Glutamatergic neuron (in vitro differentiated cells): Measurements from ENCODE around the gene RGS17. TPM values are rescaled to one million over a fixed set of nuclear protein-coding genes. Genes with fewer than 3 reads are reported as not detected.
A peak's percentile ranks its signal among the peaks of the same experiment; 100 is the strongest.

Source experiments
- DNase-seq: peaks from one replicate; pipeline ENCODE4 v3.0.0; 2022
- H3K27ac Mint-ChIP-seq: one replicate; pipeline ENCODE4 v1.8.0; 2020; ENCODE audit warnings: mild to moderate bottlenecking, mixed read lengths, inconsistent platforms; ENCODE audit not compliant: unreplicated experiment
- H3K27me3 Mint-ChIP-seq: one replicate; pipeline ENCODE4 v1.8.0; 2020; ENCODE audit warnings: mild to moderate bottlenecking, moderate library complexity, mixed read lengths, inconsistent platforms; ENCODE audit not compliant: unreplicated experiment
- H3K36me3 Mint-ChIP-seq: one replicate; pipeline ENCODE4 v1.8.0; 2020; ENCODE audit warnings: mild to moderate bottlenecking, mixed read lengths, inconsistent platforms; ENCODE audit not compliant: unreplicated experiment
- H3K4me1 Mint-ChIP-seq: one replicate; pipeline ENCODE4 v1.8.0; 2020; ENCODE audit warnings: mild to moderate bottlenecking, low read depth, mixed read lengths, inconsistent platforms; ENCODE audit not compliant: unreplicated experiment
- H3K4me3 Mint-ChIP-seq: one replicate; pipeline ENCODE4 v1.8.0; 2020; ENCODE audit warnings: mild to moderate bottlenecking, mixed read lengths, inconsistent platforms; ENCODE audit not compliant: unreplicated experiment
- H3K9me3 Mint-ChIP-seq: one replicate; pipeline ENCODE4 v1.8.0; 2020; ENCODE audit warnings: mild to moderate bottlenecking, moderate library complexity, mixed read lengths, inconsistent platforms; ENCODE audit not compliant: unreplicated experiment
- CTCF ChIP-seq: fragments of 200-600 bp; sonication (generic); IDR thresholded peaks from one replicate; pipeline ENCODE4 v1.5.0; 2021; ENCODE audit not compliant: partially characterized antibody, unreplicated experiment
- long read RNA-seq: library from polyadenylated mRNA; unstranded; transcript quantifications from one replicate; pipeline ENCODE4 v2.0.0, GENCODE V29; 2020; ENCODE audit not compliant: unreplicated experiment
- total RNA-seq: library from RNA; stranded (reverse); fragmentation: NEBNext Ultra II Directional; extraction: Animal tissue kit (Norgen Biotek cat#: 25700); gene quantifications from one replicate; pipeline ENCODE4 v1.2.1, GENCODE V29; 2021; ENCODE audit not compliant: unreplicated experiment

RGS17 gene
- 11.5 TPM for total RNA-seq
- long read RNA-seq, transcript RGS17-201 (5 exons, 1,636 nt), result major isoform, 12 of 13 reads
- long read RNA-seq, partial matches to known transcripts, result 1 of 13 reads
- long read RNA-seq, other reads (novel, unspliced or antisense), result 0 of 13 reads

GRCh38 chr6:153131037-153131981, at the start of gene RGS17:
Gene RGS17 (minus strand): TSS chr6:153131282. CDS start chr6:153044018, 87,264 bp downstream.
- DNase-seq, result peak; percentile 79
- Mint-ChIP-seq H3K27me3 (peaks cover 11% of the 10 kb centered on the region), H3K36me3 (peaks cover 5% of the 10 kb centered on the region), H3K4me3 (peak within 1 kb of the TSS; percentile 98), H3K27ac (peak within 1 kb of the TSS; percentile 96), H3K4me1 (peaks cover 14% of the 10 kb centered on the region), H3K9me3 (peaks cover 20% of the 10 kb centered on the region)
- no peak for TF ChIP-seq CTCF

- Mint-ChIP-seq H3K27ac (peak overlapping the region; percentile 97), H3K9me3 (peaks cover 20% of the 10 kb centered on the region), H3K27me3 (peaks cover 12% of the 10 kb centered on the region), H3K36me3 (peaks cover 5% of the 10 kb centered on the region), H3K4me3 (peak overlapping the region; percentile 75), H3K4me1 (peaks cover 30% of the 10 kb centered on the region)
- TF ChIP-seq CTCF, result no peak
- DNase-seq, result peak; percentile 77
Observed at GRCh38 chr6:153172815-153173214, 41.7 kb upstream of the RGS17 start.

GRCh38 chr6:153170511-153170910, 39.4 kb upstream of the RGS17 start:
- Mint-ChIP-seq H3K4me3 (no peak overlapping the region), H3K9me3 (peaks cover 20% of the 10 kb centered on the region), H3K27ac (no peak overlapping the region), H3K27me3 (peaks cover 12% of the 10 kb centered on the region), H3K36me3 (no peaks in the 10 kb centered on the region), H3K4me1 (peaks cover 30% of the 10 kb centered on the region)
- DNase-seq, result no peak
- no peak for TF ChIP-seq CTCF

- Mint-ChIP-seq H3K36me3 (no peaks in the 10 kb centered on the region), H3K4me1 (peaks cover 15% of the 10 kb centered on the region), H3K27me3 (peaks cover 11% of the 10 kb centered on the region), H3K27ac (no peak overlapping the region), H3K4me3 (no peak overlapping the region), H3K9me3 (peaks cover 14% of the 10 kb centered on the region)
- no peak for TF ChIP-seq CTCF
- DNase-seq, result no peak
Observed at GRCh38 chr6:153167907-153168306, 36.8 kb upstream of the RGS17 start.
